AG20443 (cell line): ENCODE data around the gene TPRG1L.

ENCODE experiments used
- DNase-seq: peaks from one replicate; pipeline ENCODE4 v3.0.0; 2012; ENCODE audit warnings: low spot score, mixed read lengths

TPRG1L gene

DNA sequence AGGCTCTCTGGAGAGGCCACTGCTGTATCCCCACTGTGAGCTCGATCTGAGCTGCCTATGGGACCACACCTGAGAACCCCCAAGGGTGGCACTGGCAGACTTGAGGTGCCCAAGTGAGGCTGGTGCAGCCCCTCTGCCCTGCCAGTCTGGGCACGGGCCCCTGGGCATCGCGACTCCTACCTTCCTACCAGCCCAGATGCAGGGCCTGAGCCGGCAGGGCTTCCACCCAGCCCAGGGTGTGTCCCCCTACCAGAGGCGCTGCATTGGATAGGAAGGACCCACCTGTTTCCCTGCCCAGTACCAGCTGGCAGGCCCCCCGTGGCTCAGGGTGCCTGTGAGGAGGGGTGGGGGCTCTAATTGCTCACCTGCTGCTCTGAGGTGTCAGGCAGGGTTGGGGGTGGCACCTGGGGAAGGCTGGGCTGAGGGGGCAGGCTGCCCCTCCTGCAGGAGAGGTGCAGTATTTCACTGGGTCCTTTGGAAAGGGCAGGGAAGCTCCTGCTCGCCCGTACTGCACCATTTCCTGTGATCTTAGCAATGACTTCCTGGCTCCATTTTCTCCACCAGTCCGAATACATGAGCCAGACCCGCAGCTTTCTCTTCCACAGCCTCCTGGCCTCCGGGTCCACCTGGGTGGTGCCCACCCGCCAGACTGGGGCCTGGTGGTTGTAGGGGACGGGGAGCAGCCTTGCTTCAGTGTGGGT is 39.3 kb downstream of the TPRG1L start:
- DNase-seq = no peak

DNA sequence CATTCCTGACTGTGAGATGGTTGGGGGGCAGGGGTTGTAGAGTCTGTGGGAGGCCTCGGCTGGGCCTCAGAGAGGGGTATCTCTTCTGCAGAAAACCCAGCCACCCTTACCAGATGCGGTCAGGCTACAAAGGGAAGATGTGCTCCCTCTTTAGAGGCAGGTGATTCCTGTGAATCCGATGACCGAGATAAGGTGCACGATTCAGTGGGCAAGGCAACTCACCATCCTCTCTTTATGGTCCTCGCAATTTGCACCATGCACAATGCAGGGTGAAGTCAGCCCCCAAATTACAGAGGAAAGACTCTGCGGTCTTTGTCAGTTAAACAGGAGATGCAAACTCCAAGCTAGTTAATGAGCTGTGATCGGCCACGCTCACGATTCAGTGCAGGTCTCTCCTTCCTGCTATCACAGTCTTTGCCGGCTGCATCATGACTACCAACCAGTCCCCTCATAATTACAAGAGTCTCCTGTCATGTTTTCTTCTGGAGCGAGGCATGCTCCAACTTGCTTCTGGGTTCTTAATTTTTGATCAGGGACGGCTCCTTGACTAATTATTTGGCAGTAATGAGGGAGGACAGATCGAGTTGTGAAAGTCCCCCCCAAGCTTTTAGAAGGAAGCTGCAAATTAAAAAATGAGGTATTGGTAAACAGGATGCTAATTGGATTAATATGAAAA is 40.0 kb downstream of the TPRG1L start:
- DNase-seq = no peak

DNA sequence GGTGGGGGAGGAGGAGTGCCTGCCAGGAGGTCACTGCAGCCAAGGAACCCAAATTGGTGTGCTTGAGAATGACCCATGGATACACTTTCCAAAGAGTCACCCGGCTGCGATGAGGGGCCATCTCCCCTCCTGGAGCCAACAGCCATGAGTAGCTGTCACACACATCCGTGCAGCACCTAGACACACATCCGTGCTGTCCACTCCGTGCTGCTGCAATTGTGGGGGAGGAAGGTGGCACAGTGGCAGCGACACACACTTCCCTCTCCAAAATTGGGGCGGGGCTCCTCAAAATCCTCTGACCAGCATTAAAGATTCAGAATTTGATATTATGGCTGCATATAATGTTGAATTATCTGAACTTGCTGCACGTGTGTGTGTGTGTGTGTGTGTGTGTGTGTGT is 43.3 kb downstream of the TPRG1L start:
- no peak for DNase-seq

DNA sequence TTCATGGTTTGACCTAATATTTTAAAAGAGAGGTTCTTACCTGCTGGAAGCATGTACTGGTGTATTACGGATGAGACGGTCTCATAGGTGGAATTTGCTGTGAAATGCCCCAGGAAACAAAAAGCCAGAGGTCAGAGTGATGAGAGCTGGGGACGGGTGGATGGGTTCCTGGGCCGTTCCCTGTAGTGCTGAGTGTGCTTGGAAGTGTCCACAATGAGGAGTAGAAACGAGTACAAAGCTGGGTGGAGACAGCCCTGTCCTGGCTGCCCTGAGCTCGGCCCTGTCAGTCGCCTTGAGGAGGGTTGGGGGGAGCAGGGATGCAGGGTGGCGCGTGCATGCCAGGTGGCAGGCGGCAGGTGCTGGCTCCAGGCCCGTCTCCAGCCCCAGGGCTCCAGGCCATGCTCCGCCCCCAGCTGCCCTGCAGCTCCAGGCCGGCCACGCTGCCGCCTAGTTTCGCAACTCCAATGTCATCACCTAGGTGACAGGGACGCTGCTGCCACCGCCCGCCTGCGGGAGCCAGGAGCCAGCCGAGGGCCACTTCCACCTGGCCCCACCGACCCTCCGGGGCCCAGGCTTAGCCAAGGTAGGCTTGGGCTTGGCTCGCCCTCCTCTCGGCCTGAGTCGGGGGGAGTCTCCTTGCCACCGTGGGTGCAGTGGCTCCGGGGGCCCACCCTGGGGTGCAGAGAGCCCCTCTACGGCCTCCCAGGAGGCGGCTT is 43.9 kb downstream of the TPRG1L start:
- peak; percentile 71 for DNase-seq

DNA sequence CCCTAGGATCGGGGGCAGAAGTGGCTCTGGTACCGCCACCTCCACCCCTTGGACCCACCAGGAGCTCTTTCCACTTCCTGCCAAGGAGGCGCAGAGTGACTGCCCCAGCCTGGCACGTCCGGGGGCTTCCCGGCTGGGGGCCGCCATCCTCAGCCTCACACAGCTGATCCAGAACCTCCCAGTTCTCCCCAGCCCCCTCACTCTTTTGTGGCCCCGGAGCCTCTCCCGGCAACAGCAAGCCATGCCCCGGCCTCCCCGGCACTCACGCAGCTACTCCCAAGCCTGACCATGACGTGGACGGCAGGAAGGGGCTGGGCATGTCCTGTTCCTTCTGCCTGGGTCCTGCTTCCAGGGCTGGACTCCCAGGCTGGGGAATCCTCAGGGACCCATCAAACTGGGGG is 44.6 kb downstream of the TPRG1L start:
- no peak for DNase-seq

DNA sequence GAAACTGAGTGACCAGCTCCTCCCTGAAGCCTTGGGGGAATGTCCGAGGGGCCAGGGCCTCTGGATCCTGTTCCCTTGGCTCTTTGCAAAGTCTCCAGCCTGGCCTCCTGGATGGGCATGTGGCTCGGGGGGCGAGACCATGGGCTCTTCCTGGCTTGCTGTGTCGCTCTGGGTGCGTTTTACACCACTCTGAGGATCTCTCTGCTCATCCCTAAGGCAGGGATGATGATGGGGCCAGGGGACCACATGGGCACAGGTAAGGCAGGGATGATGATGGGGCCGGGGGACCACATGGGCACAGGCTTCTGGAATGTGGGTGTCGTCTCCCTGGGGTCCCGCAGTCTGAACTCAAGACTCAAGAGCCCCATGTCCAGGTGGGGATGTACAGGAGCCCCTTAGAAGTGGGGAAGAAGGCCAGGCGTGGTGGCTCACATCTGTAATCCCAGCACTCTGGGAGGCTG is 45.2 kb downstream of the TPRG1L start:
- DNase-seq = no peak

DNA sequence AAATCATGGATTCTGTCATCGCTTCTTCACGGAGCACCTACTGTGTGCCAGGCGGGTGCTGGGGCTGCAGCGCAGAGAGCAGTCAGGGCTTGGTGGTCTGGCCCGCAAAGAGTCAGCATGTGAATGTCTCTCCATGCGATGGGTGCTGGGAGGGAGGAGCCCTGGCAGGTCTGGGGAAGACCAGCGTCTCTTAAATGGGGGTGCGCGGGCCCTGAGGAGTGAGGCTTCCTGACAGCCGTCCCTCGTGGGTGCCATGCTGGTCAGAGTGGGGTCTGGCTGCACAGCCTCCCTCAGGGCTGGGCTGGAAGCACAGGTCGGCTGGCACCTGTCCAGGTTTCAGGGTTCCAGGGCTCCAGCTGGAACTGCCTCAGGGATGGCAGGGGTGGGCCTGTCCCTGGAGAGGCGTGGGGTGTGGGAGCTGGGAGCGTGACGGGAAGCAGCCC is 46.0 kb downstream of the TPRG1L start:
- DNase-seq = no peak

DNA sequence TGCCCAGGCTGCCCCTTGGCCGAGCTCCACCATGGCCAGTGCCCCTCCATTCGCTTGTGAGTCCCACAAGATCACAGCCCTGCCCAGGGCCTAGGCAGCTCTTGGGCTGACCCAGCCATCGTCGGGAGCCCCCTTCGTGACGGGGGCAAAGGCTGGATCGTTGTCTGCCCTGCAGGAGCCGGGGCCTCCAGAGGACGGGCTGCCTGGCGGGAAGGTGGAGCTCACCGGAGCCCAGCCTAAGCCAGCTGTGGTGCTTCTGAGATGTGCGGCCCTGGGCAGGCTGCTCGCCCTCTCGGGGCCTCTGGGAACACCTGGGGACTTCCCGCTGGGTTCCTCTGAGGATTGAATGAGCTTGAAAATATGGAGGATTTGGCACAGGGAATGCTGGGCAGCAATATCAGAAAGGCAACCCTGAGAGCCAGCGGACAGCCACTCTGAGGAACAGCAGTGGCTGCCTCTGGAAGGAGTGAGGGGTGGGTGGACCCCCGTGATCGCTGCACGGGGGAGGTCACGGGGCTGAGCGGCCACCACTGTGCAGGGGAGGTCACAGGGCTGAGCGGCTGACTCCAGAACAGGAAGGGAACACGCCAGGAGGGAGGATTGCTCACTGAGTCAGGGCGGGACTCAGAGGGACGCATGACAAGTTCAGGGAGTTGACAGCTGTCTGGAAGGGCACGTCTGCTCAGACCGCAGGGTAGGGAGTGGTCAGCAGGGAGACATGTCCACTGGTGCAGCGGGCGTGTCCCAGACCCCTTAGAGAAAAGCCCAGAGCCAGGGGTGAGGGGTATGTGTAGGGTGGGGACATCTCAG is 46.8 kb downstream of the TPRG1L start:
- DNase-seq = peak; percentile 44

DNA sequence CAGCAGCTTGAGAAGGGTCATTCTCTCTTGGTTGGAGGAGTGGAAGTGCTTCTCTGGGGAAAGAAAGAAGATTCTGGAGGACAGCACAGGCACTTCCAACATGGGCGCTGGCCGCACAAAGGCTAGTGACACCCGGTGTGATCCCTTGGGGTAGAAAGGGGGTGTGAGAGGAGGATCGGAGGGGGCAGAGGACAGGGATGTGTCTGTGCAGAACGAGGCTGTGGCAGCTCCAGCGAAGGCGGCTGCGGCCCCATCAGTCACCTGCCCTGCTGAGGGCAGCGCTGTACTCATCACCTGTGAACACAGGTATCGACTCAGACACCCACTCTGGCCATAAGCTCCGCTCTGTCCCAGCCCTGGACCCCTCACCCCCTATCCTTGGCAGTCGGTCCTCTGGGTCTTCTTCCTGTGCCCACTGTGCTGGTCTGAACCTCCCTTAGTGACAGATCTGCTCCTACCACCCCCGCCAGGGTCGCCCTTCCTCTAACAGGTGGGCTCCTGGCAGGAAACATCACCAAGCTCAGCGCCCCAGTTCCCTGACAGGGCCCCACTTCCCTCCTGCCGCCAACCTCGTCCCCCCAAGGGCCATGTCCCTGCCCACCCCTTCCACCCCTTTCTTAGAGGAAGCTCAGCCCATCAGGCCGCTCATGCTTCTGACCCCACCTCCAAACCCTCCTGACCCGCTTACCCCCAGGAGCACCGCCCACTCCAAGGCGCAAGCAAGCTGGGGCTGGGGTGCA is 47.6 kb downstream of the TPRG1L start:
- no peak for DNase-seq

DNA sequence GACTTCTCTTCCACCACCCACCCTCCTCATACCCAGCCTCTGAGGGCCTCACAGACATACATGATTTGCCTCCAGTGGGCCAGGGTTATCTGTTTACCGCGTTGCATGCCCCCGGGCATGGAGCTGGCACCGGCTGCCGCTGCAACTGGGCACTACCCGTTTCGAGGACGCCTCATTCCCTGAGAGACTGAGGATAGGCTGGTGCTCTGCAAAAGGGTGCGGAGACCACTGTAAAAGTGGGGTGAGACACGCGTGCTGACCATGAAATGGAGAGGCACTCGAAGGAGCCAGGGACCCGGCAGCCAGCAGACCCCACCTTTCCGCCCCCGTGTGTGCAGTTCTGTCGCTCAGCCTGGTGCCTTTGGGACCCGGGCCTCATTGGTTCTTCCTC is 48.2 kb downstream of the TPRG1L start:
- no peak for DNase-seq

DNA sequence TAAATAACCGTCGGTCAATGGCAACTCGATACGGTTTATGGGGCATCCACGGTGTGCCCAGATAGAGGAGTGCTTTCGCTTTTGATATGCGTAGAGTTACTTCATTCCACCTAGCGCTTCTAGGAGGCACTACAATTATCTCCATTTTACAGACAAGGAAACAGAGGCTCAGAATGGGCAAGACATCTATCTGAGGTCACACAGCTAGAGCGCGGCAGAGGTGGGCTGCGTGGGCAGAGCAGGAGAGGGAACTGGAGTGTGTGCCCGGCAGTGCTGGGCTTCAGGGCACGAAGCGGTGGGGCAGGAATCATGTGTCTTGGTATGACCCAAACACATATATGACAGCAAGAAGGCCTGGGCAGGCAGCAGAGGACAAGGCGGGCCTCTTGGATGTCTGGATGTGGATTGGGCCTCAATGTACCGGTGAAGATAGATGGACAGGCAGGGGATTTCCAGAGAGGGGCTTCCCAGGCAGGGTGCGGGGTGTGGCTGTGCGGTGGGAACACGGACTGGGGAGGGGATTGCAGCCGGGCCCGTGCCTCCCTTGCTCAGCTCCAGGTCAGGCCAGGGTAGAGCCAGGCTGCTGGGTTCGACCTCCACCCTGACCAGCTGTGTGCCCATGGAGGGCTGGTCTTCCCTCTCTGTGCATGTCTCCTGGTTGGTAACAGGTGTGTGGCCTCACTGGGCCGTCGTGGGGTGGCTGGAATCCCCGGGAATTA is 48.7 kb downstream of the TPRG1L start:
- DNase-seq = no peak

DNA sequence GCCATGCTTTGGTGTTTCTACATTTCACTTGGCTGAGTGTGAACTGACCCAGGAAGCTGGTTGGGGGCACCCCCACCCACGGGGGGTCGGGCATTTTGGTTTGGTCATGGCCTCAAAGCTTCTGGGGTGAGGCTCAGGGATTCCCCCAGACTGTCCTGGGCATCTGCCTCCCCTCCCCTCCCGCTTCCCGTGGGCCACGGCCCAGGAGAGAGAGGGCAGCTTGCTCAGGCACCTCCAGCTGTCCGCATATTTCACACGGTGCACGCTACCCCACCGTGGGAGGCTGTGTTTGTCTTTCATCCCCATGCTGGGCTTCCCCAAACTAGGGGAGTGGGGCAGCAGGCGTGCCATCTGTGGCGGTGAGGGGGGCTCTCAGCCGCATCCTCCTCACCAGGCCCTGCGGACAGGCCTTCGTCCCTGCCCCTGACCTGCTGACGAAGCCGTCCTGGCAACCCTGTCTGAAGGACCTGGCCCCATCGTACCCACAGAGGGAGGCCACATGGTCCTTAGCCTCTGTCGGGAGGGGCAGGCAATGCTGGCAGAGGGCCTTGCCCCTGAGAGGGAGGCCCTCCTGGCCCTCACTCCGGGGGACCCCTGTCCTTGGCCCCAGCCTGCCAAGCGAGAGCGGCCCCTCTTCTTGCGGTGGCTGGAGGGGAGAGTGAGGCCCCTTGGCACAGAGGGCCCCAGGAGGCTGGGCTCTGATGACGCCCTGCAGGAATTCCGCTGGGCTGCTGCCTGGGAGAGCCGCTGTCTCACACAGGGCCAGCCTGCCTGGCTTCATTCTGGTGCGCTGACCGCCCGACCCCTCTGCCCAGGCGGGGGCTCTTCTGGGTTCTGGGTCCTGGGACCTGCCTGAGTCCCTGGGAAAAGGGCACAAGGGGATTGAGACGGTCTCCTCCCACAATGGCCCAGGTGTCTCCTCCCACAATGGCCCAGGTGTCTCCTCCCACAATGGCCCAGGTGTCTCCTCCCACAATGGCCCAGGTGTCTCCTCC is 49.6 kb downstream of the TPRG1L start:
- DNase-seq = peak; percentile 63

DNA sequence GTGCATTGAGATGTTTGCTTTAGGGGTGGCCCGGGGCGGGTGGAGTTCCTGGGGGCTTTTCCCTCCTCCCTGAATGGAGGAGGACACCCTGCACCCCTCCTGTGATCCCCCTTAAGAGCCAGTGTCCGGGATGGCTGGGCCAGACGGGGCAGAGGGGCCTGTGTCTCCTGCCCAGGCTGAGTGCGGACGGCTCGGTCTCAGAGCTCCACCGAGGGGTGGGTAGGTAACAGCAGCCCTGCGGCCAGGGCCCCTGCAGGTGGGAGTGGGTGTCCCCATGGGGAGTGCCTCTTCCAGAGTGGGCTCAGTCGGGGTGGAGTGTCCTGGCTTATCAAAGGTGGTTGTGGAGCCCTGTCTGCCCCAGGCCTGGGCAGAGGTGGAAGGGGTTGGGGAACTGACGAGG is 50.6 kb downstream of the TPRG1L start:
- DNase-seq = no peak

DNA sequence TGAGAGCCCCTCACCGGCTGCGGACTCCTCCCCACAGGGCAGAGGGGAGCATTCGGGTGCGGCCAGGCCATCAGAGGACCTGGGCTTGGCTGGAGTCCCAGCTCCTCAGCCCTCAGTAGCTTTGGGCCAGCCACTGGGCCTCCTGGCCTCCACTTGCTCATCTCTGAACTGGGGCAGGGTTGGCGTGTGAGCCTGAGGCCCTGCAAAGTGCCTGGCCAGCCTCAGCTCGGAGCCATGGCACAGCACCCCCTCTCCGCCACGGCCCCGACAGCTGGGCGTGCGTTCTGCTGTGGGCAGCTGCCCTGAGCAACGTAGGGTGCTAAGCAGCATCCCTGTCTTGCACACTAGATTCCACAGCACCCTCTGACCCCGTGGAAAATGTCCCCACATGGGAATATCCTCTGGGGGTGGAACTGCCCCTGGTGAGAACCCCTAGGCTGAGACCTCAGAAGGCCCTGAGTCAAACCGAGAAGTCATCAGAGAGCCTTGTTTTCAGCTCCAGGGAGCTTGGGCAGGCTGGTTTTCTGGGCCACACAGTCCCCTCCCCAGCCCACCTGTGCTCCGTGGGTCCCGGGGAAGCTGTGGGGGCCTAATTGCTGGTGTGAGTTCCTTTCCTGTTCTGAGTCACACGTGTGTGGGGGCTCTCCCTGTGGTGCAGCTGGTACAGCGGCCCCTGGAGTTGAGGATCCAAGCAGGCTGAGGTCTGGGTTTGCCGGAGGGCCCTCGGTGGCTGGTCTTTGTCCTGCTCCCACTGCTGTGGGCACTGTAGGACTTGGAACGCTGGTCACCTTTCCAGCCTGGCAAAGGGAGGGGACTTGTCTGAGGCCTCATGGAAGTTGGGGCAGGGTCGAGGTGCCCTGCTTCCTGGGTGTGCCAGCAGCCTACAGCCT is 52.0 kb downstream of the TPRG1L start:
- DNase-seq = no peak

DNA sequence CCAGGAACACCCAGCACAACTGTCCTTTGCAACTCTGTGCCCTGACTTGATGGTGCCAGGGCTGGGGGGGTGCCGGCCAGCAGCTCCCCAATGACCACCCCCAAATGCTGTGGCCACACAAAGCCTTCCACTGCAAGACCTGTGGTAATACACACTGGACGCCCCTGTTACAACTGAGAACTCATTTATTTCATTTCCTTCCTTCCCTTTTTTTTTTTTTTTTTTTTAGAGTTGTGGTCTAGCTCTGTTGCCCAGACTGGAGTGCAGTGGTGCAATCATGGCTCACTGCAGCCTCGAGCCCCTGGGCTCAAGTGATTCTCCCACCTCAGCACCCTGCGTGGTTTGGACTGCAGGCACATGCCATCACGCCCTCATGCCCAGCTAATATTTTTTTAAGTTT is 52.7 kb downstream of the TPRG1L start:
- no peak for DNase-seq

DNA sequence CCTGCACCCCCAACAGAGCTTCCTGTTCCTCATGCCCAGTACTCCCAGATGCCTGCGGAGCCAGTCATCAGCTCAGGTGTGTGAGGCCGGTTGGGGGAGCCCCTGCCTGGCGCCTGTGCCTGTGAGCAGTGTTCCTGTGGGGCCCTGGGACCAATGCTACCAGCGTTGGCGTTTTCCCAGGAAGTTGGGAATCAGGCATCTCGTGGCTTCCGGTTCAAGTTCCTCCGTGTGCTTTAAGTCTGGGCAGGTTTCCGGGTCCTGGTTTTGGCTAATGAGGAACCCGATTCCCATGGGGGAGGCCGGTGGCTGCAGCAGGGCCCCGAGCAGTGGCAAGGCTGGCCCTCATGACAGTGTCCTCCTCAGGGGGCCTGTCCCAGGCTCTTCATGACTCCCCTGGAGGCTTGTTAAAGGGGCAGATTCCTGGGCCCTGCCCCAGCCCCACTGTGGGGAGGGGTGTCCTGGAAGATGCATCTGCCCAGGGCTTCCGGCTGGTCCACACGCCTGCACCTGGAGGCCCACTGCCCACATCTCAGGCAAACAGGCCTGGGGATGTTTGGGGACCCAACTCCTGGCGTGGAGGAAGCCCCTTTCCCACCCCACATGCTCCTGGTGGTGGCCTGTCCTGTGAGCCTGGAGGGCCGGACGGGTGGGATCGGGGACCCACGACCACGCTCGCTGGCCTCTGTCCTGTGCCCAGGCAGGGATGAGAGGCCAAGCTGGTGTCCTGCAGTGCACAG is 53.7 kb downstream of the TPRG1L start:
- DNase-seq = no peak

DNA sequence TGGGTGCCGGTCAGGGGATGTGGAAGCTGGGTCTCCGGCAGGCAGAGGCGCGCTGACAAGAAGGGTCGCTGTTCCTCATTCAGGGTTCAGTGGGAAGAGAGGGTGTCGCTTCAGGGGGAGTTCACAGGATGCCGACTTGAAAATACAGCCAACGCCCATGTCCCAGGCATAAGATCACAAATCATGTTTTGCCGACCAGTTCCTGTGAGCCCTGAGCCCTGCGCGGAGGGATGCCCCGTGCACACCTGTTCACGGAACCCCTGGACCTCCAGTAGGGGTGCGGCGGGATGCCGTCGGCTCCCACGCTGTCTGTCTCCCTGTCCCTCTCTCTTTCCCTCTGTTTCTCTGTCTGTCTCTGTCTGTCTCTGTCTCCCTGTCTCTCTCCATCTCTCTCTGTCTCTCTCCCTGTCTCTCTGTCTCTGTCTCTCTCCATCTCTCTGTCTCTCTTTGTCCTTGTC is 54.3 kb downstream of the TPRG1L start:
- no peak for DNase-seq
